H1 (cell line): Measurements from ENCODE around the gene NOTUM. TPM values are rescaled to one million over a fixed set of nuclear protein-coding genes. Genes with fewer than 3 reads are reported as not detected.

ENCODE experiments used
- CREB1 ChIP-seq: IDR thresholded peaks from 2 replicates; pipeline ENCODE4 v1.6.1; 2012; ENCODE audit warnings: inconsistent platforms
- CTBP2 ChIP-seq: IDR thresholded peaks from 2 replicates; pipeline ENCODE4 v1.7.0; 2011; ENCODE audit warnings: borderline replicate concordance, mild to moderate bottlenecking, moderate library complexity, mixed read lengths, low read length; ENCODE audit not compliant: insufficient read depth, insufficient read length
- E2F6 ChIP-seq: IDR thresholded peaks from 2 replicates; pipeline ENCODE4 v1.6.1; 2012; ENCODE audit warnings: inconsistent platforms
- GABPA ChIP-seq: IDR thresholded peaks from 2 replicates; pipeline ENCODE4 v1.6.1; 2011; ENCODE audit warnings: mild to moderate bottlenecking, low read length, moderate library complexity, borderline replicate concordance; ENCODE audit not compliant: insufficient read depth
- KDM5A ChIP-seq: fragments of 200-600 bp; IDR thresholded peaks from 2 replicates; pipeline ENCODE4 v1.7.1; 2012; ENCODE audit warnings: mild to moderate bottlenecking, low read length, inconsistent platforms, mixed read lengths
- MAFK ChIP-seq: IDR thresholded peaks from 2 replicates; pipeline ENCODE4 v1.6.1; 2012; ENCODE audit warnings: low read depth, mild to moderate bottlenecking, improper control_type of control experiment, low read length
- NANOG ChIP-seq: IDR thresholded peaks from 2 replicates; pipeline ENCODE4 v1.6.1; 2011; ENCODE audit warnings: low read length, low read depth, mild to moderate bottlenecking, inconsistent platforms; ENCODE audit not compliant: insufficient read depth, poor library complexity, severe bottlenecking
- NRF1 ChIP-seq: IDR thresholded peaks from 2 replicates; pipeline ENCODE4 v1.6.1; 2011; ENCODE audit warnings: mild to moderate bottlenecking, low read depth, low read length, improper control_type of control experiment
- POU5F1 ChIP-seq: IDR thresholded peaks from 2 replicates; pipeline ENCODE4 v1.6.1; 2011; ENCODE audit warnings: low read depth, mild to moderate bottlenecking, low read length, moderate library complexity
- RBBP5 ChIP-seq: IDR thresholded peaks from 2 replicates; pipeline ENCODE4 v1.7.1; 2012; ENCODE audit warnings: low read depth, mild to moderate bottlenecking, inconsistent platforms, low read length, moderate library complexity, borderline replicate concordance
- SAP30 ChIP-seq: fragments of 300-600 bp; sonication (generic); IDR thresholded peaks from 2 replicates; pipeline ENCODE4 v1.7.1; 2012; ENCODE audit warnings: low read length, moderate library complexity, mild to moderate bottlenecking, inconsistent platforms; ENCODE audit not compliant: insufficient read depth, insufficient replicate concordance
- SIN3A ChIP-seq, 2 experiments: IDR thresholded peaks in 1 of 2; conservative IDR thresholded peaks in 1 of 2; 2 replicates each; pipeline ENCODE4 v1.6.1; 2011 to 2012; ENCODE audit warnings: low read length in 2 of 2, improper control_type of control experiment in 1 of 2, low read depth in 1 of 2, mild to moderate bottlenecking in 1 of 2
- SIRT6 ChIP-seq: IDR thresholded peaks from one replicate; pipeline ENCODE4 v1.7.1; 2012; ENCODE audit warnings: low read length, inconsistent platforms
- SIX5 ChIP-seq: IDR thresholded peaks from 2 replicates; pipeline ENCODE4 v1.6.1; 2011; ENCODE audit warnings: mild to moderate bottlenecking, low read depth, low read length
- SP4 ChIP-seq: IDR thresholded peaks from 2 replicates; pipeline ENCODE4 v1.6.1; 2012; ENCODE audit warnings: low read length, inconsistent platforms
- SUZ12 ChIP-seq: fragments of 200-600 bp; sonication (generic); IDR thresholded peaks from 2 replicates; pipeline ENCODE4 v1.6.1; 2012; ENCODE audit warnings: mild to moderate bottlenecking, inconsistent platforms, low read length, moderate library complexity, mixed read lengths
- TEAD4 ChIP-seq: IDR thresholded peaks from 2 replicates; pipeline ENCODE4 v1.6.1; 2012; ENCODE audit warnings: low read depth, low read length, inconsistent platforms, mixed read lengths
- USF2 ChIP-seq: IDR thresholded peaks from 2 replicates; pipeline ENCODE4 v1.6.1; 2011; ENCODE audit warnings: low read length, improper control_type of control experiment
- polyA plus RNA-seq, 7 experiments: library from polyadenylated mRNA; depleted of rRNA in 3 of 7; stranded (reverse) in 5 of 7; unstranded in 2 of 7; fragments of >200 nt in 5 of 7; fragments of 200-250 nt in 2 of 7; gene quantifications; 1 replicate in 5 of 7; 2 replicates in 1 of 7; 4 replicates in 1 of 7; pipeline versions ENCODE4 v1.2.1 to v1.2.3, GENCODE V29; 2011 to 2013; ENCODE audit warnings: missing spikeins in 2 of 7, mixed read lengths in 2 of 7
- total RNA-seq: library from RNA; stranded (reverse); fragmentation: NEBNext Ultra II Directional; extraction: Animal tissue kit (Norgen Biotek cat#: 25700); gene quantifications from 2 replicates; pipeline ENCODE4 v1.2.1, GENCODE V29; 2021
- TF ChIP-seq, protein P1 (sequence below): IDR thresholded peaks from 2 replicates; pipeline ENCODE4 v1.6.1; 2012; ENCODE audit warnings: inconsistent platforms
- TF ChIP-seq, protein P2 (sequence below): IDR thresholded peaks from 2 replicates; pipeline ENCODE4 v1.6.1; 2012; ENCODE audit warnings: low read length, inconsistent platforms

NOTUM gene
- total and polyA plus RNA-seq, 2 of the 8 experiments (the other 6 are each of a cell fraction or from before 2014, with no cell fraction given): 0.45 to 0.76 TPM

GRCh38 chr17:81977211-81977808 lies 16.3 kb upstream of the NOTUM start, which contains the start of gene ASPSCR1 (continued):
- peak; percentile 16; the same call in 1 of the 2 replicates for TF ChIP-seq SUZ12
- TF ChIP-seq SIN3A (conservative IDR thresholded peaks at IDR 0.05 in 1 of 2, IDR thresholded peaks at IDR 0.05 in 1 of 2; ENCODE audit: low read depth in 1 of 2, low read length in 2 of 2): peak; percentile 79 to 87; a peak in 3 of 4 replicates
- TF ChIP-seq, protein P1, sequence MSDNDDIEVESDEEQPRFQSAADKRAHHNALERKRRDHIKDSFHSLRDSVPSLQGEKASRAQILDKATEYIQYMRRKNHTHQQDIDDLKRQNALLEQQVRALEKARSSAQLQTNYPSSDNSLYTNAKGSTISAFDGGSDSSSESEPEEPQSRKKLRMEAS: peak; percentile 95
- peak; percentile 87 for TF ChIP-seq CREB1
- peak; percentile 52; the same call in 1 of the 2 replicates for TF ChIP-seq KDM5A
- TF ChIP-seq CTBP2: no peak
- no peak; the same call in 1 of the 2 replicates for TF ChIP-seq GABPA
- no peak for TF ChIP-seq SAP30
- TF ChIP-seq MAFK: no peak
- no peak for TF ChIP-seq SIRT6
- TF ChIP-seq POU5F1: no peak
- TF ChIP-seq, protein P2, sequence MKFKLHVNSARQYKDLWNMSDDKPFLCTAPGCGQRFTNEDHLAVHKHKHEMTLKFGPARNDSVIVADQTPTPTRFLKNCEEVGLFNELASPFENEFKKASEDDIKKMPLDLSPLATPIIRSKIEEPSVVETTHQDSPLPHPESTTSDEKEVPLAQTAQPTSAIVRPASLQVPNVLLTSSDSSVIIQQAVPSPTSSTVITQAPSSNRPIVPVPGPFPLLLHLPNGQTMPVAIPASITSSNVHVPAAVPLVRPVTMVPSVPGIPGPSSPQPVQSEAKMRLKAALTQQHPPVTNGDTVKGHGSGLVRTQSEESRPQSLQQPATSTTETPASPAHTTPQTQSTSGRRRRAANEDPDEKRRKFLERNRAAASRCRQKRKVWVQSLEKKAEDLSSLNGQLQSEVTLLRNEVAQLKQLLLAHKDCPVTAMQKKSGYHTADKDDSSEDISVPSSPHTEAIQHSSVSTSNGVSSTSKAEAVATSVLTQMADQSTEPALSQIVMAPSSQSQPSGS: no peak
- 0 out of 2 replicates have a peak, but pooled peaks have one; percentile 70 for TF ChIP-seq SP4
- 0 out of 2 replicates have a peak, but pooled peaks have one; percentile 34 for TF ChIP-seq TEAD4
- TF ChIP-seq RBBP5: peak; percentile 98
- peak; percentile 94 for TF ChIP-seq USF2
- peak; percentile 12 for TF ChIP-seq NANOG
- TF ChIP-seq SIX5: no peak; the same call in 1 of the 2 replicates
- TF ChIP-seq NRF1: no peak
- TF ChIP-seq E2F6: peak; percentile 32; the same call in 1 of the 2 replicates
